ENCODE data around the gene BANP. TPM values are rescaled to one million over a fixed set of nuclear protein-coding genes. Genes with fewer than 3 reads are reported as not detected.
"Not testable (repeated sequence)": the region's sequence is repeated elsewhere in the genome, so short reads cannot be mapped to it uniquely, and the experiment has no call there.

BANP gene
- total RNA-seq, 1 donor from 2014 or later: 20.6 TPM

- no peaks in the 10 kb centered on the region for H3K4me1 ChIP-seq
- DNase-seq (no peak), ATAC-seq (no peak)
- no peak overlapping the region for H3K27ac ChIP-seq
- H3K9me3 ChIP-seq: no peaks in the 10 kb centered on the region
- no peak overlapping the region for H3K4me3 ChIP-seq
- H3K36me3 ChIP-seq: peaks cover 2% of the 10 kb centered on the region
- intact Hi-C loops (cut with DNase I): no loop called here
- H3K27me3 ChIP-seq: no peaks in the 10 kb centered on the region
- TF ChIP-seq, protein P1, sequence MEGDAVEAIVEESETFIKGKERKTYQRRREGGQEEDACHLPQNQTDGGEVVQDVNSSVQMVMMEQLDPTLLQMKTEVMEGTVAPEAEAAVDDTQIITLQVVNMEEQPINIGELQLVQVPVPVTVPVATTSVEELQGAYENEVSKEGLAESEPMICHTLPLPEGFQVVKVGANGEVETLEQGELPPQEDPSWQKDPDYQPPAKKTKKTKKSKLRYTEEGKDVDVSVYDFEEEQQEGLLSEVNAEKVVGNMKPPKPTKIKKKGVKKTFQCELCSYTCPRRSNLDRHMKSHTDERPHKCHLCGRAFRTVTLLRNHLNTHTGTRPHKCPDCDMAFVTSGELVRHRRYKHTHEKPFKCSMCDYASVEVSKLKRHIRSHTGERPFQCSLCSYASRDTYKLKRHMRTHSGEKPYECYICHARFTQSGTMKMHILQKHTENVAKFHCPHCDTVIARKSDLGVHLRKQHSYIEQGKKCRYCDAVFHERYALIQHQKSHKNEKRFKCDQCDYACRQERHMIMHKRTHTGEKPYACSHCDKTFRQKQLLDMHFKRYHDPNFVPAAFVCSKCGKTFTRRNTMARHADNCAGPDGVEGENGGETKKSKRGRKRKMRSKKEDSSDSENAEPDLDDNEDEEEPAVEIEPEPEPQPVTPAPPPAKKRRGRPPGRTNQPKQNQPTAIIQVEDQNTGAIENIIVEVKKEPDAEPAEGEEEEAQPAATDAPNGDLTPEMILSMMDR (IDR thresholded peaks at IDR 0.05): no peak
These were observed 64.5 kb downstream of the BANP start for GRCh38 chr16:88015806-88016140.

GRCh38 chr16:88016386-88016785, 65.2 kb downstream of the BANP start:
- ATAC-seq; H3K27me3 ChIP-seq; H3K36me3 ChIP-seq; H3K27ac ChIP-seq; H3K9me3 ChIP-seq; intact Hi-C loops (cut with DNase I); H3K4me1 ChIP-seq; H3K4me3 ChIP-seq: not testable (repeated sequence)
- DNase-seq: peak; percentile 37

- peak; percentile 61 for DNase-seq
- no peak overlapping the region for H3K27ac ChIP-seq
- no peak overlapping the region for H3K4me3 ChIP-seq
- TF ChIP-seq, protein P1 (IDR thresholded peaks at IDR 0.05): no peak
- ATAC-seq: no peak
- intact Hi-C loops (cut with DNase I): no loop called here
- H3K9me3 ChIP-seq: no peaks in the 10 kb centered on the region
- no peaks in the 10 kb centered on the region for H3K27me3 ChIP-seq
- H3K36me3 ChIP-seq: peaks cover under 1% of the 10 kb centered on the region
- no peaks in the 10 kb centered on the region for H3K4me1 ChIP-seq
These were observed 65.7 kb downstream of the BANP start for GRCh38 chr16:88016964-88017363.

DNA sequence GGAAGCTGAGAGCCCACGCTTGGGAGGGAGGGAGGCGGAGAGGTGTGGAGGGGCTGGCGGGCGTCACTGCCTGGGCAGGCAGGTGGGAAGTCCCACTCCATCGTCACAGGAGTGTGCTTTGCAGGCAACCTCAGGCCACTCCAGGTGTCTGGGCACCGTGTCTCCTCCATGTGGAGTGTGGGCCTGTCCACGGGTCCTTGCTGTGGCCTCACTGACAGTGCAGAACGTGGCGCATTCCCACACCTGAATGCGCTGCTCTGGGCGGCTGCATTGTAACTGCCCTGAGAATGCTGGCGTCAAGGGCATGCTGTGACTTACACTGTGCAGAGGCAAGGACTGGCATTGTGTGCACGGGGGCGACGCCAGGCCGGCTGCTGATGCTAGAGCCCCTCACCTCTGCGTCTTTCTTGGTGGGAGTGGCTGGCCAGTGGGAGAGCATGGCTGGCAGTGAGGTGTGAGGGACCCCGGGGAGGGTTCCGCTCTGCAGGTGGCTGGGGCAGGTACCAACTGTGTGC, 66.4 kb downstream of the BANP start:
- Histone ChIP-seq H3K27ac (no peak overlapping the region), H3K4me3 (no peak overlapping the region), H3K36me3 (peaks cover 7% of the 10 kb centered on the region), H3K4me1 (no peaks in the 10 kb centered on the region), H3K9me3 (no peaks in the 10 kb centered on the region), H3K27me3 (no peaks in the 10 kb centered on the region)
- TF ChIP-seq, protein P1 (IDR thresholded peaks at IDR 0.05): no peak
- ATAC-seq (no peak), DNase-seq (peak; percentile 40)
- intact Hi-C loops (cut with DNase I): no loop called here

- DNase-seq; intact Hi-C loops (cut with DNase I); H3K4me3 ChIP-seq; ATAC-seq; H3K27me3 ChIP-seq; H3K4me1 ChIP-seq; H3K27ac ChIP-seq; H3K9me3 ChIP-seq; H3K36me3 ChIP-seq: not testable (repeated sequence)
These were observed 67.1 kb downstream of the BANP start for GRCh38 chr16:88018382-88018781.

- H3K36me3 ChIP-seq; ATAC-seq; H3K4me1 ChIP-seq; H3K9me3 ChIP-seq; H3K27ac ChIP-seq; H3K4me3 ChIP-seq; H3K27me3 ChIP-seq; intact Hi-C loops (cut with DNase I): not testable (repeated sequence)
- peak; percentile 50 for DNase-seq
These were observed 68.0 kb downstream of the BANP start for GRCh38 chr16:88019041-88019820.

DNA sequence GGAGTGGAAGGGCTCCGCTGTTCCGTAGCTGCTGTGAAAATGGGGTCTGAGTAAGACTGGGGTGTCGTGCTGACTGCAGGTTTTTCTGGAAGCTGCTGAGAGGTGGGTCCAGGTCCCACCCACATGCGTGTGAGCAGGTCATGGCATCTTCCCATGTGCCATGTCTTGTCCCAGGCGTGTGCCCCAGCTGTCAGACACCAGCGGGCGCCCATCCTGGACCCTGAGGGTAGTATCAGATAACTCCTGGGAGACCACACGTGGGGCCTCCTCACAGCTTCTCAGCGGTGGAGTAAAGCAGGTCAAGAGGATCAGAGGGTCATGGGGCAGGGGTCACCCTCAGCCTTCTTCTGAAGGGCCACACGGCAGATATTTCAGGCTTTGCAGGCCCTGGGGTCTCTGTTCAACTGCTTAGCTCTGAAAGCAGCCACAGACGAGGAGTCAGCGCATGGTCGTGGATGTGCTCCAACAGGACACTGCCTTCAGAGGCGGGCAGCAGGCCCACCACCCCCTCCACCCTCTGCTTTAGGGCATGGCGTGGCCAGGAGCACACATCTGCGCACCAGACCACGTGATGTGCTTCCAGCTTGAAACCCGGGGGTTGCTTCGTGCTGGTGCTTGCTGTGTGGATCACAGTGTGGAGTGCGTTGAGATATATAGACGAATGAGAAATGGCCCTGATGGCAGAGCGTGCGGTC, 68.7 kb downstream of the BANP start:
- H3K4me1 ChIP-seq: peaks cover 7% of the 10 kb centered on the region
- H3K27ac ChIP-seq: no peak overlapping the region
- peaks cover 7% of the 10 kb centered on the region for H3K36me3 ChIP-seq
- H3K9me3 ChIP-seq: no peaks in the 10 kb centered on the region
- ATAC-seq (no peak), DNase-seq (peak; percentile 38)
- H3K27me3 ChIP-seq: no peaks in the 10 kb centered on the region
- no peak overlapping the region for H3K4me3 ChIP-seq
- intact Hi-C loops (cut with DNase I): no loop called here
- TF ChIP-seq, protein P1 (IDR thresholded peaks at IDR 0.05): no peak
